Cardiac fibroblast (primary cell): Measurements from ENCODE around the gene KCNK1.

ENCODE experiments used
- DNase-seq, 2 donors: peaks; one replicate each; pipeline versions ENCODE4 v3.0.0 to v3.0.0-alpha.2; 2010; ENCODE audit warnings: low read depth in 2 of 2
- H3K4me3 ChIP-seq, 2 donors: replicated peaks in 1 of 2; 1 replicate in 1 of 2; 2 replicates in 1 of 2; pipeline ENCODE4 v1.5.1; 2011; ENCODE audit warnings: low read depth in 2 of 2, low read length in 2 of 2, mild to moderate bottlenecking in 2 of 2, moderate library complexity in 1 of 2
- CTCF ChIP-seq: IDR thresholded peaks from one replicate; pipeline ENCODE4 v1.5.1; 2011; ENCODE audit warnings: low read depth, mild to moderate bottlenecking, low read length, inconsistent platforms

KCNK1 gene

GRCh38 chr1:233640179-233640578, 26.3 kb downstream of the KCNK1 start:
- no peak overlapping the region for H3K4me3 ChIP-seq
- TF ChIP-seq CTCF: no peak
- DNase-seq: no peak

GRCh38 chr1:233641029-233641428, 27.1 kb downstream of the KCNK1 start:
- H3K4me3 ChIP-seq: no peak overlapping the region
- TF ChIP-seq CTCF: no peak
- DNase-seq: no peak

- TF ChIP-seq CTCF: no peak
- peak; percentile 3 to 5 for DNase-seq
- no peak overlapping the region for H3K4me3 ChIP-seq
These were observed 33.2 kb downstream of the KCNK1 start for GRCh38 chr1:233647073-233647472.

GRCh38 chr1:233647636-233648035, 33.7 kb downstream of the KCNK1 start:
- DNase-seq: peak in 1 of 2 donors; percentile 5
- no peak for TF ChIP-seq CTCF
- no peak overlapping the region for H3K4me3 ChIP-seq

- no peak for TF ChIP-seq CTCF
- DNase-seq: no peak
- H3K4me3 ChIP-seq: no peak overlapping the region
These were observed 37.2 kb downstream of the KCNK1 start for GRCh38 chr1:233651061-233651460.

GRCh38 chr1:233651563-233652233, 37.8 kb downstream of the KCNK1 start:
- H3K4me3 ChIP-seq: no peak overlapping the region
- DNase-seq: no peak
- TF ChIP-seq CTCF: no peak

GRCh38 chr1:233652526-233652925, 38.6 kb downstream of the KCNK1 start:
- H3K4me3 ChIP-seq: no peak overlapping the region
- DNase-seq: no peak
- no peak for TF ChIP-seq CTCF
